Esophagus (tissue), 2 donors: ENCODE results near the gene MLLT3. TPM values are rescaled to one million over a fixed set of nuclear protein-coding genes. Genes with fewer than 3 reads are reported as not detected.

Experiments used
- H3K27ac ChIP-seq, 2 donors: one replicate each; pipeline ENCODE4 v1.5.1; 2013; ENCODE audit warnings: low read depth in 2 of 2, mild to moderate bottlenecking in 2 of 2, inconsistent platforms in 1 of 2, low read length in 1 of 2, moderate library complexity in 1 of 2
- H3K27me3 ChIP-seq, 2 donors: one replicate each; pipeline ENCODE4 v1.6.1; 2013; ENCODE audit warnings: low read length in 2 of 2, control low read depth in 1 of 2, mild to moderate bottlenecking in 1 of 2; ENCODE audit not compliant: insufficient read depth in 2 of 2, control insufficient read depth in 1 of 2
- H3K36me3 ChIP-seq, 2 donors: one replicate each; pipeline ENCODE4 v1.6.1; 2013; ENCODE audit warnings: low read length in 1 of 2; ENCODE audit not compliant: control insufficient read depth in 2 of 2, insufficient read depth in 2 of 2
- H3K4me1 ChIP-seq, 2 donors: one replicate each; pipeline ENCODE4 v1.6.1; 2013; ENCODE audit warnings: low read length in 1 of 2; ENCODE audit not compliant: control insufficient read depth in 2 of 2, insufficient read depth in 2 of 2
- H3K4me3 ChIP-seq, 2 donors: one replicate each; pipeline ENCODE4 v1.5.1; 2013; ENCODE audit warnings: low read length in 2 of 2, mild to moderate bottlenecking in 2 of 2, low read depth in 1 of 2, moderate library complexity in 1 of 2
- H3K9me3 ChIP-seq, 2 donors: one replicate each; pipeline ENCODE4 v1.6.1; 2013; ENCODE audit warnings: mild to moderate bottlenecking in 2 of 2, low read depth in 1 of 2, low read length in 1 of 2, moderate library complexity in 1 of 2; ENCODE audit not compliant: control insufficient read depth in 2 of 2, insufficient read depth in 1 of 2
- WGBS, 2 donors: extraction: QIAGEN DNeasy Blood & Tissue Kit; methylation state at CpG; one replicate each; pipeline ENCODE4 v1.1.7; 2013; 5-methylcytosine and 5-hydroxymethylcytosine counted together
- polyA plus RNA-seq, 2 donors: library from polyadenylated mRNA; stranded (reverse); fragments of 200-250 nt; gene quantifications; one replicate each; pipeline ENCODE4 v1.2.3, GENCODE V29; 2013
- donor health status: healthy with polysubstance abuse.
- donor health status: Bipolar disorder and iron deficiency.

Gene MLLT3
- polyA plus RNA-seq, 2 donors: 4.6 to 5.0 TPM

- no peaks in the 10 kb centered on the region for H3K36me3 ChIP-seq
- H3K27me3 ChIP-seq: no peaks in the 10 kb centered on the region
- no peak overlapping the region for H3K27ac ChIP-seq
- no peaks in the 10 kb centered on the region for H3K9me3 ChIP-seq
- no peaks in the 10 kb centered on the region for H3K4me1 ChIP-seq
- no peak overlapping the region for H3K4me3 ChIP-seq
- 80 to 82% methylated on average over 4 of the region's 4 CpGs for WGBS, 2 donors
Observed at GRCh38 chr9:20634895-20635294, 12.6 kb upstream of the MLLT3 start.

DNA sequence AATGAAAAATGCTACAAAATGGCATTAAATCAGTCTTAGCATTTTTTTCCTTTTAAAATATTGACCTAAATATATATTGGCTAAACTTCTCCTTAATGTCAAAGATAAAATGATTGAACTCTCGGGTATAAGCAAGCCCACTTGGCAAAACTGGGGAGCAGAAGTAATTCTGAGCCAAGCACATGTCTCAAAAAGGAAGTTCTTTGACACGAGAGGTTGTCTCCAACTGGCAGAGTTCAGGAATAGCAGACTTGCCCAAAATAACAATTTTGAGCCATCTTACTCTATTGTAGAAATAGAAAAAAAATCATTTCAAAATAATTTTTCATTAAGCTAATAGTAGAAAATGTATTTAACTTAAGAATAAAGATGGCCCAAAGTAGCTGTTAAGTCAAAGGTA is 10.4 kb upstream of the MLLT3 start:
- H3K27ac ChIP-seq: no peak overlapping the region
- 64 to 67% methylated on average over 2 of the region's 2 CpGs for WGBS, 2 donors
- no peaks in the 10 kb centered on the region for H3K27me3 ChIP-seq
- no peak overlapping the region for H3K4me3 ChIP-seq
- no peaks in the 10 kb centered on the region for H3K4me1 ChIP-seq
- H3K9me3 ChIP-seq: no peaks in the 10 kb centered on the region
- no peaks in the 10 kb centered on the region for H3K36me3 ChIP-seq

GRCh38 chr9:20630241-20630943 is 8.1 kb upstream of the MLLT3 start:
- no peaks in the 10 kb centered on the region for H3K36me3 ChIP-seq
- 61 to 75% methylated on average over 4 of the region's 4 CpGs for WGBS, 2 donors
- H3K27ac ChIP-seq: no peak overlapping the region
- H3K4me1 ChIP-seq: no peaks in the 10 kb centered on the region
- no peaks in the 10 kb centered on the region for H3K9me3 ChIP-seq
- no peaks in the 10 kb centered on the region for H3K27me3 ChIP-seq
- H3K4me3 ChIP-seq: no peak overlapping the region

DNA sequence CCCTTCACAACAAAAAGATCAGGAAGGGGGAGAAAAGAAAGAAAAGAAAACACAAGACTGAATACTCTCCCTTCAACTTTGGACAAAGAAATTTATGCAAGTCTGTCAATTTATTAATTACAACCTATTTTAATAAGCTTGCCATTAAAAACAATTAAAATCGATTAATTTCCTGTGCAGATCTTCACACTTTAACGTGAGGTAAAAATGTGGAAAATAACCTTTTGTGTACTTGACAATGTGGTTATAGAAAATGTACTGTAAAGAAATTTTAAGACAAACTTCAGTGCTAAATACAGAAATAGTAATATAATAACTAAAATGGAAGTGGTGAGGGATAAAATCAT is 2.7 kb upstream of the MLLT3 start:
- Histone ChIP-seq H3K4me3 (no peak overlapping the region), H3K27ac (no peak overlapping the region), H3K4me1 (no peaks in the 10 kb centered on the region), H3K36me3 (no peaks in the 10 kb centered on the region), H3K9me3 (peaks cover 0 to 1% of the 10 kb centered on the region in 2 donors), H3K27me3 (no peaks in the 10 kb centered on the region)
- WGBS, 2 donors: 54 to 55% methylated on average over 2 of the region's 2 CpGs

DNA sequence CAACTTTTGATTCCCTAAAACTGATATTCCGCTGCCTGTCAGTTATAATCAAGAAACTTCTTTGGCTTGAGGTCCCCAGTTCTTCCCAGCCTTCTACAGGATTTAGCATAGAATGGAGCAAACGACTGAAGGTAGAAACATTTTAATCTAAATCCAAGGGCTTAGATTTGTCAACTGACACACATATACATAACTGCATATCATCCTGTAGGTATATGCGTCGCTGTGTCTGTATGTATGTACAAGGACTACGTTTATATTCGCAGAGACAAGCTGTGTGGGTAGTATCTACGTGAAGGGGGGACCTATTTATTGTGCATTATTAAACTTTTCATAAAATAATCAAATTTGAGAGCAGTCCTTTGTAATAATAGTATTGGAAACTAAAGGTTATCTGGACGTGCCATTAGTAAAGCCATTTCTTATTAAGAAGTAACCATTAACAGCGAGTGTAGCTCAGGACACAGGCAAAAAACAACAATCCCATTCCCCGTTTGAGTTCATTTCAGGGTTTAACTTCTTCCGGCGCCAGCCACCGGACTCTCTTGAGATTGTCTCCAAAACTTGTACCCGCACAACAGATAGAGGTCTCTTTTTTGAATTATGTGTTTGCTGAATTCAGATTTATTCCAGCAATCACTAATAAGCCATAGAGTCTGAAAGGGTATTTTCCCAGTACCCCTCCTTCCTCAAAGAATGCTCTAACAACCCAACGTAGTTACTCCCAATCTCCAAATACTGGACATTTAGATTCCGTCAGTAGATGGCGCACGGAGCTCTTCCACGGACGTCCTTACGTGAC is 2.1 kb upstream of the MLLT3 start:
- WGBS, 2 donors: 13 to 14% methylated on average over 21 of the region's 21 CpGs
- no peaks in the 10 kb centered on the region for H3K36me3 ChIP-seq
- peaks cover 0 to 1% of the 10 kb centered on the region in 2 donors for H3K9me3 ChIP-seq
- no peak overlapping the region for H3K27ac ChIP-seq
- no peaks in the 10 kb centered on the region for H3K27me3 ChIP-seq
- peak overlapping the region; percentile 12 to 81 for H3K4me3 ChIP-seq
- H3K4me1 ChIP-seq: no peaks in the 10 kb centered on the region

DNA sequence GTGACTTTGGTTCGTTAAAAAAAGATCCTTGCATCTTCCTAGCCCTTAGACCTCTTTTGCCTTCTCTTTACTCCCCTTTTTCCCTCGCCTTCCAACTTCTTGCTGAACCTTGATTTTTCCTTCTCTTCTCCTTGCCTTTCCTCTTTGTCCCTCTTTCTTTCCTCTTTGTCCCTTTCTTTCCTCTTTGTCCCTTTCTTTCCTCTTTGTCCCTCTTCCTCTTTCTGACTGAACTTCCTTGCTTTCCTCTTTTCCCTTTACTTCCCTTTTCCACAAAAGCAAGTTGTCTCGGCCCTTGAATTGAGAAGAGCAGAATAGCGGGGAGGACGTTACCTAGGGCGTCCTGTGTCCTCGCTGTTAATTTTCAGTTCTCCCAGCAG is 1.4 kb upstream of the MLLT3 start:
- H3K4me1 ChIP-seq: no peaks in the 10 kb centered on the region
- H3K27me3 ChIP-seq: no peaks in the 10 kb centered on the region
- H3K4me3 ChIP-seq: peak overlapping the region; percentile 74 to 81
- H3K36me3 ChIP-seq: no peaks in the 10 kb centered on the region
- peaks cover 0 to 1% of the 10 kb centered on the region in 2 donors for H3K9me3 ChIP-seq
- WGBS, 2 donors: 9 to 17% methylated on average over 7 of the region's 7 CpGs
- no peak overlapping the region for H3K27ac ChIP-seq

DNA sequence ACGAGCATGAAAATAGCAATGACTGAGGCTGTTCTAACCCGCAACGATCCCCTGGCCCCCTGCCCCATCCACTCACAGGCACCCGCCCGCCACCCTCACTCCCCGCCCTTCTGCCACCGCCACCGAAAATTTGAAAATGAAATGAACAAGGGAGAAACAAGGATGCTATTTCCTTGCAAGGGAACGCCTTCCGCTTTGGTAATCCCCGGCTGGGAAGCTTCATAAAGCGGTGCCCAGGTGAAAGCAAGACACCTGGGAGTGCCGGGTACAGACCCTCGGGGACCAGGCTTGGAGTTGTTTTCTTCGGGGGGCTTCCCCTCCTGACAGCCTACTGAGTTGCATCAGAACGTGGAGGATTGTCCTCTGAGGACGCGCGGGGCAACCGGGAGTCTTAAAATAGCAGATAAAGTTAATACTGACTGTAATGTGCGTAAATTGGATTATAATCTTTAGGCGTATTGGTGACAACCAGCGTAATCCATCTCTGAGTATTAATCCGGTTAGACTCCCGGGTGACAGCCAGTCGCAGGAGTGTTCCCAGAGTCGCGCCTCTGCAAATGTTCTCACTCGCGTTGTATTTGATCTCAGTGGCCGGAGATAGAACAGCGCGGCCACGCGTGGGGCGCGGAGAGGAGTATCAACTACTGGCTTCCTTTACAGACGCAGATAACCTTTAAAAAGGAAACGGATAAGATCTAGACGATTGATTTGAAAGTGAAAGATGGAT is 885 bp upstream of the MLLT3 start:
- WGBS, 2 donors: 0% methylated on average over 40 of the region's 40 CpGs
- Histone ChIP-seq H3K27ac (peak overlapping the region; percentile 50 to 91), H3K27me3 (no peaks in the 10 kb centered on the region), H3K4me3 (peak overlapping the region; percentile 74 to 81), H3K9me3 (peaks cover 0 to 1% of the 10 kb centered on the region in 2 donors), H3K36me3 (no peaks in the 10 kb centered on the region), H3K4me1 (no peaks in the 10 kb centered on the region)

DNA sequence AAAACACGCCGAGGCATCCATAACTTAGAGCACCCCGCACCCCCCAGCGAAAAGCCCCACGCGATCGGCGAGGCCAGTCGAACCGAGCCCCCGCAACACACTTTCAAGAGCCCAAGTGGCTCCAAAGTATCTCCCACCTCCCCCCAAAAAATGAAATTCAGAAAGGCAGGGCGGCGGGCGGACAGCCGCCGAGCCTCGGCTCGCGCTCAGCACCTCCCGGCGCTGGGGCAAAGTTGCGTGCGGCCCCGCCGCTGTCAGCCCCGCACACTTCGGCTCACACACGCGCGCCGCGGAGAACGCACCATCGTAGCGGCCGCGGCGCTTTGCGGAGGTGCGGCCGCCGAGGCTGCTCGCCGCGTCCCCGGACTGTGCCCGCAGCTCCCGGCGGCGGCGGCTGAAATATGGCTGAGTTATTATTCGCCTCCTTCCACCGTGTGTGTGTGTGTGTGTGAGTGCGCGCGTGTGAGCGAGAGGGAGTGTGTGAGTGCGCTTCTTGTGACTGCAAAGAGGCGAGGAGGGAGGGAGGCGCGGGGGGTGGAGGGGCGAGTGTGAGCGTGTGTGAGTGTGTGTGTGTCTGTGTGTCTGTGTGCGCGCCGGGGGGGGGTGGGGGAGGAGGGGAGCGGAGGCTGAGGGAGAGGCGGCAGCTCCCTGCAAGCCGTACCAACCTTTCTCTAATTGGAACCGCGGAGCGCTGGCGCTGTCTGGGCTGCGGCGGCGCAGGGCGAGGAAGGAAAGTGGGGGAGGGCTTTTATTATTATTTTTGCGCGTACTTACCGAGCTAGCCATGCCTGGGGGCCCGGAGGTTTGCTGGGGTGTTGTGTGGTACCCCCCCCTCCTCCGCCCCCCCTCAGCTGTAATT is 599 bp downstream of the MLLT3 start:
- H3K36me3 ChIP-seq: no peaks in the 10 kb centered on the region
- 0% methylated on average over 58 to 82 of the region's 82 CpGs for WGBS, 2 donors
- H3K9me3 ChIP-seq: peaks cover 0 to 1% of the 10 kb centered on the region in 2 donors
- H3K27ac ChIP-seq: peak overlapping the region; percentile 89 to 91
- peak overlapping the region; percentile 74 to 81 for H3K4me3 ChIP-seq
- no peaks in the 10 kb centered on the region for H3K27me3 ChIP-seq
- no peaks in the 10 kb centered on the region for H3K4me1 ChIP-seq
